Ectodermal cell (in vitro differentiated cells): ENCODE data around the gene HPS1.
A peak's percentile ranks its signal among the peaks of the same experiment; 100 is the strongest.

ENCODE experiments used
- H3K27ac ChIP-seq: 2 replicates; pipeline ENCODE4 v1.7.0; 2013; ENCODE audit warnings: mild to moderate bottlenecking, low read depth, low read length; ENCODE audit not compliant: insufficient read depth, poor library complexity, severe bottlenecking
- H3K27me3 ChIP-seq: 2 replicates; pipeline ENCODE4 v1.7.0; 2013; ENCODE audit warnings: mild to moderate bottlenecking, low read length; ENCODE audit not compliant: insufficient read depth, control insufficient read depth, poor library complexity, severe bottlenecking
- H3K36me3 ChIP-seq: one replicate; pipeline ENCODE4 v1.7.0; 2013; ENCODE audit warnings: low read length; ENCODE audit not compliant: control insufficient read depth, insufficient read depth
- H3K4me1 ChIP-seq: one replicate; pipeline ENCODE4 v1.7.0; 2013; ENCODE audit warnings: low read length; ENCODE audit not compliant: control insufficient read depth, insufficient read depth
- H3K4me3 ChIP-seq: 2 replicates; pipeline ENCODE4 v1.7.0; 2013; ENCODE audit warnings: low read depth, low read length, control low read depth; ENCODE audit not compliant: insufficient read depth
- H3K9me3 ChIP-seq: 2 replicates; pipeline ENCODE4 v1.7.0; 2013; ENCODE audit warnings: mild to moderate bottlenecking, low read length, moderate library complexity; ENCODE audit not compliant: control insufficient read depth
- WGBS, 2 experiments: methylation state at CpG; one replicate each; pipeline ENCODE4 v1.1.7; 2013; ENCODE audit warnings: missing lambda C conversion rate in 2 of 2; 5-methylcytosine and 5-hydroxymethylcytosine counted together

HPS1 gene

GRCh38 chr10:98478430-98479222 lies 31.9 kb upstream of the HPS1 start:
- no peak overlapping the region for H3K27ac ChIP-seq
- H3K36me3 ChIP-seq: no peaks in the 10 kb centered on the region
- H3K9me3 ChIP-seq: no peaks in the 10 kb centered on the region
- no peaks in the 10 kb centered on the region for H3K4me1 ChIP-seq
- 84 to 88% methylated on average over 6 of the region's 6 CpGs for WGBS, 2 experiments
- H3K4me3 ChIP-seq: no peak overlapping the region
- H3K27me3 ChIP-seq: no peaks in the 10 kb centered on the region

DNA sequence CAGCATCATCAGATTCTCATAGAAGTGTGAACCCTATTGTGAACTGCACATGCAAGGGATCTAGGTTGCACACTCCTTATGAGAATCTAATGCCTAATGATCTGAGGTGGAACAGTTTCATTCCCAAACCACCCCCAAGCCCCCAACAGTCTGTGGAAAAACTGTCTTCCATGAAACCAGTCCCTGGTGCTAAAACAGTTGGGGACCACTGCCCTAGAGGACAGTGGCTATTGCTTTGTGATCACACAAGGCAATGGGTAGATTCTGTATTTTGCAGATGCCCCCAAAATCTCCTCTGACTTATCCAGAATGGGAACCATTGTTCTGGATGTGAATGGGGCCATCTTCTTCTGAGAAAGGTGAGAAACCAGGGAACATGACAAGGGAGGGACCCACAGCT lies 31.1 kb upstream of the HPS1 start:
- H3K36me3 ChIP-seq: no peaks in the 10 kb centered on the region
- no peaks in the 10 kb centered on the region for H3K4me1 ChIP-seq
- H3K4me3 ChIP-seq: no peak overlapping the region
- H3K27ac ChIP-seq: no peak overlapping the region
- H3K27me3 ChIP-seq: no peaks in the 10 kb centered on the region
- no peaks in the 10 kb centered on the region for H3K9me3 ChIP-seq

- Histone ChIP-seq H3K4me3 (no peak overlapping the region), H3K4me1 (peaks cover 10% of the 10 kb centered on the region), H3K36me3 (no peaks in the 10 kb centered on the region), H3K27me3 (no peaks in the 10 kb centered on the region), H3K9me3 (no peaks in the 10 kb centered on the region), H3K27ac (no peak overlapping the region)
Observed at GRCh38 chr10:98474628-98475027, 27.9 kb upstream of the HPS1 start.

DNA sequence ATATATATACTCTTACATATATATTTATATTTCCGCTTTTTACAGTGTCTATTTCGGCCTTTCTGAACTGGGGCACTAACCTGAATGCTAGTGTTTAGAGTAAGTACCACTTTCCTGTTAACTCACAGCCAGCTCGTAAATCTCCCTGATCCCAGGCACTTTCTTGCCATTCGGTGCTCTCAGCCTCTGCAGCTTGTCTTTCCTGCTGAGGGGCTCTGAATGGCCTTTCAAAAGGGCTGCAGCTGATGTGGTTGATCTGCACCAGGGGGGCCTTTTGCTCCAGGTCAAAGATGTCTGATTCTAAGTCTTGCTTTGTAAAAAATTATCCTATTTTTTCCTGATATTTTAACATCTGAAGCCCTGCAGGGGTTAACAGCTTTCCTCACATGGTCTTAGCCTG lies 25.5 kb upstream of the HPS1 start:
- H3K27ac ChIP-seq: no peak overlapping the region
- 22 to 25% methylated on average over 3 to 4 of the region's 4 CpGs for WGBS, 2 experiments
- H3K9me3 ChIP-seq: no peaks in the 10 kb centered on the region
- H3K36me3 ChIP-seq: no peaks in the 10 kb centered on the region
- peaks cover 14% of the 10 kb centered on the region for H3K27me3 ChIP-seq
- no peak overlapping the region for H3K4me3 ChIP-seq
- peaks cover 14% of the 10 kb centered on the region for H3K4me1 ChIP-seq

- H3K27ac ChIP-seq: no peak overlapping the region
- whole genome bisulfite sequencing, 2 experiments: 92 to 97% methylated on average over 5 of the region's 5 CpGs
- peaks cover 19% of the 10 kb centered on the region for H3K4me1 ChIP-seq
- H3K9me3 ChIP-seq: no peaks in the 10 kb centered on the region
- H3K36me3 ChIP-seq: no peaks in the 10 kb centered on the region
- H3K27me3 ChIP-seq: peaks cover 14% of the 10 kb centered on the region
- H3K4me3 ChIP-seq: no peak overlapping the region
Observed at GRCh38 chr10:98470850-98471249, 24.1 kb upstream of the HPS1 start.

- H3K27me3 ChIP-seq: peaks cover 14% of the 10 kb centered on the region
- no peaks in the 10 kb centered on the region for H3K36me3 ChIP-seq
- H3K4me1 ChIP-seq: peaks cover 19% of the 10 kb centered on the region
- no peak overlapping the region for H3K4me3 ChIP-seq
- H3K9me3 ChIP-seq: no peaks in the 10 kb centered on the region
- H3K27ac ChIP-seq: no peak overlapping the region
- WGBS, 2 experiments: 85 to 93% methylated on average over 2 of the region's 2 CpGs
Observed at GRCh38 chr10:98469001-98469931, 22.5 kb upstream of the HPS1 start.

DNA sequence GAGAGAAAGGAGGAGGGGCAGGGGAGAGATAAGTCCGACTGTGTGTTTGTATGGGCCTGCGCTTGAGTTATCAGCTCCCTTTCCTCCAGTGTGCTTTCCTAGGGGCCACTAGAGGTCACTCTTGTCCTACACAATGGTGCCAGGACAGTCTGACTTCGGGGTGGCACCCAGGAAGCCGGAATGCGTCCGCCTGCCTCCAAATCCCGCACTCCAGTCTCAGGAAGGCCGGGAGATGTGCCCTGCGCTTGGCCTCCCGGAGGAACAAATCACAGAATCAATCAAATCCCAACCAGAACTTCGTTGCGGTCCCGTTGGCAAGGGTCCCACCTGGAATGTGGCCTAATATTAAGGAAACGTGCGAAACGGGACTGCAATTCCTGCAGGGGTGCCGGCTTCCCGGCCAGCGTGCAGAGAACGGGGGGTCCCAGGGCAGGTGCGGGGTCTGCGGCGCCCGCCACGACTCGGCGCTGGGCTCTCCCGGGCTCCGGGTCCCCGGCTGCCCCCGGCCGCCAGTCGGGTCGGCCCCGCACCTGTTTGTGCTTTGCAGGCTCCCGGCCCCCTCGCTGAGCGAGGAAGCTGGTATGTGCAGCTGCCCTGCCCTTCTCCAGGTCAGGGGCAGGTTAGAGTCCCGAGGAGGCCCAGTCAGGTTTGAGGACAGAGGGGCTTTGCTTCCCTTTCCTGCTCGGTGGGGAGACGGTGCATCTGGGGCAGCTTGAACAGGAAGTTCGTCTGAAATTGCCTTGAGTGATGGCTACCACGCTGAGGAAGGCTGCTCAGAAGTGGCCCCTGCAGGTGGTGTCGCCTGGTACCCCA lies 21.0 kb upstream of the HPS1 start:
- no peaks in the 10 kb centered on the region for H3K36me3 ChIP-seq
- peaks cover 19% of the 10 kb centered on the region for H3K4me1 ChIP-seq
- no peak overlapping the region for H3K27ac ChIP-seq
- H3K4me3 ChIP-seq: peak overlapping the region; percentile 36
- H3K9me3 ChIP-seq: no peaks in the 10 kb centered on the region
- 13 to 15% methylated on average over 44 of the region's 44 CpGs for WGBS, 2 experiments
- peaks cover 14% of the 10 kb centered on the region for H3K27me3 ChIP-seq

DNA sequence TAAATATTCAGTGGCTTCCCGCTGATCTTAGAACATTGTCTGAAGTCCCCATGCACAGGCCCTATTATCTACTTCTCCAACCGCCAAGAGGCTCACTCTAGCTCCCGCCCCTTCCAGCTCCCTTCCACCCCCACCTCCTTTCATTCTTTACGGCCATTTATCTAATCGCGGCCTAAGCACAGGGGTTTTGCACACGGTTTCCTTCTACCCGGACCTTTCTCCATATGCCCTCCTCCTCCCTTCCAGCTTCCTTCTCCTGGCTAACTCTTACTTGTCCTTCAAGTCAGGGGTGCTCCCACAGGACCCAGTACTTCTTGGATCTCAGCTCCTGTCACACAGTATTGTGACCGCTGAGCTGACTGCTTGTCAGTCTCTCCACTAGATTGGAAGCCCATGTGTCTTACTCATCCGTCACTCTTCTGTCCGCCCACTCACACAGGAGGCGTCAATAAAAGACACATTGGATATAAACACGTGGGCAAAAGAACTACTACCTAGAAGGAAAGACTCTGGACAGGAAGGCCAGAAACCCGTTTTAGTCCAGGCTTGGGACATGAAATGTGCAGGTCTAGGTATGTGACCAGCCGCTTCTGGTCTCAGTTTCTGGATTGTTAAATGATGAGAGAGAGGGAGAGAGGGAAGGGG lies 20.2 kb upstream of the HPS1 start:
- Histone ChIP-seq H3K4me1 (peaks cover 13% of the 10 kb centered on the region), H3K4me3 (no peak overlapping the region), H3K36me3 (no peaks in the 10 kb centered on the region), H3K27ac (no peak overlapping the region), H3K27me3 (peaks cover 14% of the 10 kb centered on the region), H3K9me3 (no peaks in the 10 kb centered on the region)
- WGBS, 2 experiments: 73 to 75% methylated on average over 15 of the region's 15 CpGs

- Histone ChIP-seq H3K4me3 (no peak overlapping the region), H3K27me3 (peaks cover 14% of the 10 kb centered on the region), H3K9me3 (no peaks in the 10 kb centered on the region), H3K27ac (no peak overlapping the region), H3K36me3 (no peaks in the 10 kb centered on the region), H3K4me1 (peaks cover 9% of the 10 kb centered on the region)
- 93 to 100% methylated on average over 3 of the region's 3 CpGs for WGBS, 2 experiments
Observed at GRCh38 chr10:98465866-98466265, 19.1 kb upstream of the HPS1 start.
